ENCODE results near the gene NUAK2. TPM values are rescaled to one million over a fixed set of nuclear protein-coding genes. Genes with fewer than 3 reads are reported as not detected.

Gene NUAK2
- total and polyA plus RNA-seq, 2 donors (not counting 3 experiments of a cell fraction or from before 2014, with no cell fraction given), result 1.8 to 2.5 TPM

DNA sequence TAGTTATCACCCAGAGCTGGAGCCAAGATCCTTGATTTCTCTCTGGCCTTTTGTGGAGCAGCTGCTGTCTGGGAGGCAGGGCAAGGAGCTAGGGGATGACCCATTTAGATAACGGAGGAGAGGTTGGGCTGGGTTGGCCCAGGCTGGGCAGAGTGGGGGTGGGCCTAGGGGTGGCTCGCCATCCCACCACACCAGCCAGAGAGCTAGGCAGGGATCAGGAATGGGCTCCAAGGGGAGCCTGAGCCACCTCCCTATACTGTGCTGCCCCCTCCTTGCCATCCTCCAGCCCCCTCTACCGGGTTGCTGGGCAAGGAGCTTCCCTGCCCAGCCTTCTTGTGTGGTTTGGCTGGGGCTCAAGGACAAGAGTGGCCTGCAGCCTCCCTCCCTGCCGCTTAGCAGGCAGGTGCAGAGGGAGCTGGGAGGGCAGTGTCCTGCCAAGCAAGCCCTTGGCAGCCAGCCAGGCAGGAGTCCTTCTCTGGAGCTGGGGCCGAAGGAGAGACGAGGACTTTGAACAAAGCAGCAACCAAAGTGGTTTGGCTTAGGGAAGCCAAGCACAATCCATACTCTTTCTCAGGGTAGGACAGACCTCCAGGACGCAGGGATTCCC lies 4.1 kb downstream of the NUAK2 start:
- no peak overlapping the region for H2AFZ ChIP-seq (ENCODE audit: low read depth, low read length)
- no peaks in the 10 kb centered on the region for H3K9me1 ChIP-seq (replicated peaks; ENCODE audit: control insufficient read depth, extremely low read depth, insufficient read depth, low read length)
- H3K9me3 ChIP-seq (replicated peaks; ENCODE audit: control insufficient read depth, insufficient read depth, low read length), result no peaks in the 10 kb centered on the region
- H3K27ac ChIP-seq (ENCODE audit: insufficient read depth, low read depth, low read length), result no peak overlapping the region
- FAIRE-seq, result no peak
- no peak overlapping the region for H3K4me2 ChIP-seq (ENCODE audit: insufficient read depth, low read length)
- CTCF ChIA-PET, result interaction anchor here (0.6 to 21.6 kb wide), 12 partner anchors 8 to 274 kb away, joined by 3 to 1536 read pairs (median 4); no protein-coding TSS in a partner anchor
- TF ChIP-seq CTCF (IDR thresholded peaks at IDR 0.05; ENCODE audit: extremely low read depth in 1 of 2, insufficient read depth in 1 of 2, low read depth in 1 of 2, low read length in 2 of 2) (peak in 1 of 2 donors; percentile 6), GATA2 (IDR thresholded peaks at IDR 0.05; ENCODE audit: insufficient read depth, insufficient read length, low read depth, low read length) (no peak)
- peaks cover 31% of the 10 kb centered on the region for H3K4me1 ChIP-seq (ENCODE audit: control insufficient read depth, extremely low read depth, insufficient read depth, low read length)
- dilution Hi-C loops (cut with MboI; ENCODE audit: extremely low pct_ligation_motif_present, low sequenced_read_pairs) (no loop called here), intact Hi-C loops (cut with micrococcal nuclease) (no loop called here)
- H3K27me3 ChIP-seq (ENCODE audit: control insufficient read depth in 2 of 2, insufficient read depth in 2 of 2, low read length in 2 of 2), result no peaks in the 10 kb centered on the region
- BruUV-seq (replicated peaks), result no TSS peak
- H3K36me3 ChIP-seq (ENCODE audit: control insufficient read depth in 2 of 2, extremely low read depth in 1 of 2, insufficient read depth in 2 of 2, low read length in 2 of 2), result no peaks in the 10 kb centered on the region
- no peaks in the 10 kb centered on the region for H3K79me2 ChIP-seq (ENCODE audit: control insufficient read depth, insufficient read depth, low read length)
- POLR2A ChIA-PET, result interaction anchor here (0.9 to 1.1 kb wide), 2 partner anchors 23 to 33 kb away, joined by 4 to 9 read pairs; no protein-coding TSS in a partner anchor
- DNase-seq (ENCODE audit: low read depth, low spot score), result peak; percentile 59
- no peak overlapping the region for H3K9ac ChIP-seq (replicated peaks; ENCODE audit: extremely low read depth, insufficient read depth, low read length)
- H3K4me3 ChIP-seq (replicated peaks in 1 of 3; ENCODE audit: insufficient read depth in 1 of 3, low read depth in 1 of 3, low read length in 3 of 3), result no peak overlapping the region
- H4K20me1 ChIP-seq (replicated peaks; ENCODE audit: control insufficient read depth, extremely low read depth, insufficient read depth, low read length), result no peaks in the 10 kb centered on the region

GRCh38 chr1:205316161-205316566 lies 5.4 kb downstream of the NUAK2 start:
- Histone ChIP-seq H4K20me1 (replicated peaks; ENCODE audit: control insufficient read depth, extremely low read depth, insufficient read depth, low read length) (no peaks in the 10 kb centered on the region), H3K9me1 (replicated peaks; ENCODE audit: control insufficient read depth, extremely low read depth, insufficient read depth, low read length) (no peaks in the 10 kb centered on the region), H3K4me1 (ENCODE audit: control insufficient read depth, extremely low read depth, insufficient read depth, low read length) (peaks cover 31% of the 10 kb centered on the region), H3K36me3 (ENCODE audit: control insufficient read depth in 2 of 2, extremely low read depth in 1 of 2, insufficient read depth in 2 of 2, low read length in 2 of 2) (no peaks in the 10 kb centered on the region), H3K4me2 (ENCODE audit: insufficient read depth, low read length) (no peak overlapping the region), H3K79me2 (ENCODE audit: control insufficient read depth, insufficient read depth, low read length) (no peaks in the 10 kb centered on the region), H3K27me3 (ENCODE audit: control insufficient read depth in 2 of 2, insufficient read depth in 2 of 2, low read length in 2 of 2) (no peaks in the 10 kb centered on the region), H2AFZ (ENCODE audit: low read depth, low read length) (no peak overlapping the region), H3K4me3 (replicated peaks in 1 of 3; ENCODE audit: insufficient read depth in 1 of 3, low read depth in 1 of 3, low read length in 3 of 3) (no peak overlapping the region), H3K9me3 (replicated peaks; ENCODE audit: control insufficient read depth, insufficient read depth, low read length) (no peaks in the 10 kb centered on the region), H3K9ac (replicated peaks; ENCODE audit: extremely low read depth, insufficient read depth, low read length) (no peak overlapping the region), H3K27ac (ENCODE audit: insufficient read depth, low read depth, low read length) (no peak overlapping the region)
- ChIA-PET CTCF (interaction anchor here (3.3 kb wide), 1 partner anchor 43 kb away, joined by 29 read pairs; no protein-coding TSS in a partner anchor), POLR2A (no interaction called here)
- DNase-seq (ENCODE audit: low read depth, low spot score) (no peak), FAIRE-seq (no peak)
- no peak for TF ChIP-seq EZH2 (IDR thresholded peaks at IDR 0.05; ENCODE audit: borderline replicate concordance, low read depth, low read length, severe bottlenecking)
- TF ChIP-seq MYC (IDR thresholded peaks at IDR 0.05; ENCODE audit: low read depth, low read length), result no peak
- TF ChIP-seq GATA2 (IDR thresholded peaks at IDR 0.05; ENCODE audit: insufficient read depth, insufficient read length, low read depth, low read length), result no peak
- no peak for TF ChIP-seq FOS (IDR thresholded peaks at IDR 0.05; ENCODE audit: borderline replicate concordance, insufficient read depth, low read length)
- TF ChIP-seq POLR2A (IDR thresholded peaks at IDR 0.05; ENCODE audit: low read depth, low read length), result no peak
- no peak for TF ChIP-seq POLR2AphosphoS5 (IDR thresholded peaks at IDR 0.05; ENCODE audit: insufficient read depth, low read depth, low read length)
- TF ChIP-seq CTCF (IDR thresholded peaks at IDR 0.05; ENCODE audit: extremely low read depth in 1 of 2, insufficient read depth in 1 of 2, low read depth in 1 of 2, low read length in 2 of 2), result no peak
- TF ChIP-seq, protein P1, sequence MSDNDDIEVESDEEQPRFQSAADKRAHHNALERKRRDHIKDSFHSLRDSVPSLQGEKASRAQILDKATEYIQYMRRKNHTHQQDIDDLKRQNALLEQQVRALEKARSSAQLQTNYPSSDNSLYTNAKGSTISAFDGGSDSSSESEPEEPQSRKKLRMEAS (IDR thresholded peaks at IDR 0.05; ENCODE audit: insufficient read depth, insufficient read length), result no peak
- no peak for TF ChIP-seq JUN (IDR thresholded peaks at IDR 0.05; ENCODE audit: borderline replicate concordance, insufficient read depth, insufficient read length, low read depth)
- dilution Hi-C loops (cut with MboI; ENCODE audit: extremely low pct_ligation_motif_present, low sequenced_read_pairs) (no loop called here), intact Hi-C loops (cut with micrococcal nuclease) (no loop called here)
- no TSS peak for BruUV-seq (replicated peaks)
